Osteoblast (primary cell): ENCODE results near the gene CELF5. TPM values are rescaled to one million over a fixed set of nuclear protein-coding genes. Genes with fewer than 3 reads are reported as not detected.

Experiments
- DNase-seq: peaks from one replicate; pipeline ENCODE4 v3.0.0; 2011; ENCODE audit warnings: low spot score, mixed read lengths; ENCODE audit not compliant: insufficient read length; ENCODE audit errors: missing footprints
- H2AFZ ChIP-seq: 2 replicates; pipeline ENCODE4 v1.6.0; 2011; ENCODE audit warnings: mild to moderate bottlenecking, low read length
- H3K27ac ChIP-seq: 2 replicates; pipeline ENCODE4 v1.5.1; 2011; ENCODE audit warnings: mild to moderate bottlenecking, low read depth, low read length, moderate library complexity
- H3K27me3 ChIP-seq: 2 replicates; pipeline ENCODE4 v1.6.0; 2012; ENCODE audit warnings: mild to moderate bottlenecking, control low read depth, inconsistent platforms, low read length, moderate library complexity; ENCODE audit not compliant: insufficient read depth
- H3K36me3 ChIP-seq: 2 replicates; pipeline ENCODE4 v1.5.1; 2011; ENCODE audit warnings: mild to moderate bottlenecking, low read length, control low read depth, moderate library complexity; ENCODE audit not compliant: insufficient read depth
- H3K4me1 ChIP-seq: 2 replicates; pipeline ENCODE4 v1.5.1; 2011; ENCODE audit warnings: mild to moderate bottlenecking, low read length, control low read depth, moderate library complexity; ENCODE audit not compliant: insufficient read depth
- H3K4me2 ChIP-seq: 2 replicates; pipeline ENCODE4 v1.6.0; 2011; ENCODE audit warnings: mild to moderate bottlenecking, low read length; ENCODE audit not compliant: insufficient read depth
- H3K4me3 ChIP-seq: fragments of 200-600 bp; sonication (generic); 3 replicates; pipeline ENCODE4 v1.5.1; 2012; ENCODE audit warnings: mild to moderate bottlenecking, low read length, inconsistent platforms; ENCODE audit not compliant: insufficient read depth
- H3K79me2 ChIP-seq: 2 replicates; pipeline ENCODE4 v1.6.0; 2012; ENCODE audit warnings: mild to moderate bottlenecking, low read length, control low read depth, inconsistent platforms; ENCODE audit not compliant: insufficient read depth
- H3K9me3 ChIP-seq: 2 replicates; pipeline ENCODE4 v1.5.1; 2011; ENCODE audit warnings: low read depth, low read length, control low read depth
- H4K20me1 ChIP-seq: 2 replicates; pipeline ENCODE4 v1.6.0; 2012; ENCODE audit warnings: mild to moderate bottlenecking, low read length, control low read depth; ENCODE audit not compliant: insufficient read depth
- CTCF ChIP-seq: IDR thresholded peaks from 2 replicates; pipeline ENCODE4 v1.5.1; 2011; ENCODE audit warnings: mild to moderate bottlenecking, low read depth, low read length, moderate library complexity; ENCODE audit errors: extremely low read depth
- total RNA-seq: library from RNA; depleted of rRNA; stranded (reverse); fragments of >200 nt; gene quantifications from 2 replicates; pipeline ENCODE4 v1.2.3, GENCODE V29; 2012

Gene CELF5
- total RNA-seq, 1 donor: not detected

GRCh38 chr19:3251229-3251628 is 26.8 kb downstream of the CELF5 start:
- Histone ChIP-seq H4K20me1 (no peaks in the 10 kb centered on the region), H3K27ac (no peak overlapping the region), H2AFZ (no peak overlapping the region), H3K4me1 (no peaks in the 10 kb centered on the region), H3K9me3 (peaks cover 2% of the 10 kb centered on the region), H3K36me3 (no peaks in the 10 kb centered on the region), H3K4me3 (no peak overlapping the region), H3K79me2 (no peaks in the 10 kb centered on the region), H3K27me3 (no peaks in the 10 kb centered on the region), H3K4me2 (no peak overlapping the region)
- DNase-seq: no peak
- no peak for TF ChIP-seq CTCF

- no peak for DNase-seq
- Histone ChIP-seq H4K20me1 (no peaks in the 10 kb centered on the region), H3K79me2 (no peaks in the 10 kb centered on the region), H3K36me3 (no peaks in the 10 kb centered on the region), H3K27me3 (no peaks in the 10 kb centered on the region), H3K27ac (no peak overlapping the region), H3K9me3 (peaks cover 2% of the 10 kb centered on the region), H3K4me2 (no peak overlapping the region), H2AFZ (no peak overlapping the region), H3K4me1 (no peaks in the 10 kb centered on the region), H3K4me3 (no peak overlapping the region)
- TF ChIP-seq CTCF: no peak
Measured at GRCh38 chr19:3252650-3253049, 28.2 kb downstream of the CELF5 start.

- no peak overlapping the region for H3K27ac ChIP-seq
- TF ChIP-seq CTCF: no peak
- H3K4me1 ChIP-seq: no peaks in the 10 kb centered on the region
- H3K4me2 ChIP-seq: no peak overlapping the region
- H3K36me3 ChIP-seq: no peaks in the 10 kb centered on the region
- H4K20me1 ChIP-seq: no peaks in the 10 kb centered on the region
- H3K27me3 ChIP-seq: no peaks in the 10 kb centered on the region
- no peaks in the 10 kb centered on the region for H3K79me2 ChIP-seq
- H3K4me3 ChIP-seq: no peak overlapping the region
- no peak overlapping the region for H2AFZ ChIP-seq
- DNase-seq: peak; percentile 60
- peaks cover 2% of the 10 kb centered on the region for H3K9me3 ChIP-seq
Measured at GRCh38 chr19:3253270-3253669, 28.8 kb downstream of the CELF5 start.

- TF ChIP-seq CTCF: no peak
- no peak overlapping the region for H3K4me2 ChIP-seq
- H2AFZ ChIP-seq: no peak overlapping the region
- no peak for DNase-seq
- H3K4me1 ChIP-seq: no peaks in the 10 kb centered on the region
- H4K20me1 ChIP-seq: no peaks in the 10 kb centered on the region
- H3K9me3 ChIP-seq: peaks cover 2% of the 10 kb centered on the region
- no peaks in the 10 kb centered on the region for H3K79me2 ChIP-seq
- H3K27ac ChIP-seq: no peak overlapping the region
- no peaks in the 10 kb centered on the region for H3K36me3 ChIP-seq
- no peaks in the 10 kb centered on the region for H3K27me3 ChIP-seq
- no peak overlapping the region for H3K4me3 ChIP-seq
Measured at GRCh38 chr19:3254520-3254919, 30.1 kb downstream of the CELF5 start.
